WTC11 (cell line): ENCODE results near the gene MIF. TPM values are rescaled to one million over a fixed set of nuclear protein-coding genes. Genes with fewer than 3 reads are reported as not detected.

Experiments used
- CREM ChIP-seq: sonication (generic); formaldehyde crosslinking; IDR thresholded peaks from 2 replicates; pipeline ENCODE4 v1.8.1; 2022; ENCODE audit warnings: mild to moderate bottlenecking, missing genetic modification reagents, moderate library complexity
- ESRRA ChIP-seq: sonication (generic); formaldehyde crosslinking; IDR thresholded peaks from 2 replicates; pipeline ENCODE4 v1.8.1; 2022; ENCODE audit warnings: mild to moderate bottlenecking, missing genetic modification reagents, borderline replicate concordance
- FOXJ3 ChIP-seq: sonication (generic); formaldehyde crosslinking; IDR thresholded peaks from 2 replicates; pipeline ENCODE4 v1.9.0; 2021; ENCODE audit warnings: missing genetic modification reagents, mild to moderate bottlenecking, borderline replicate concordance
- JUN ChIP-seq: sonication (generic); formaldehyde crosslinking; IDR thresholded peaks from 2 replicates; pipeline ENCODE4 v1.8.0; 2023; ENCODE audit warnings: mild to moderate bottlenecking, missing genetic modification reagents
- MYBL2 ChIP-seq: sonication (generic); formaldehyde crosslinking; IDR thresholded peaks from 2 replicates; pipeline ENCODE4 v1.8.1; 2023; ENCODE audit warnings: mild to moderate bottlenecking, moderate library complexity, missing genetic modification reagents
- NFYB ChIP-seq: sonication (generic); formaldehyde crosslinking; conservative IDR thresholded peaks from 2 replicates; pipeline ENCODE4 v1.8.0; 2022; ENCODE audit warnings: low read depth, missing genetic modification reagents
- ZNF423 ChIP-seq: fragments of 250-450 bp; sonication (Bioruptor Pico); IDR thresholded peaks from 2 replicates; pipeline ENCODE4 v2.1.2; 2022; ENCODE audit warnings: mild to moderate bottlenecking, moderate library complexity
- total RNA-seq: library from RNA; stranded (reverse); gene quantifications from 3 replicates; pipeline ENCODE4 v1.2.3, GENCODE V29; 2021
- TF ChIP-seq, protein P1 (sequence below): fragments of 250-450 bp; sonication (Bioruptor Pico); IDR thresholded peaks from 2 replicates; pipeline ENCODE4 v1.9.0; 2021; ENCODE audit warnings: mild to moderate bottlenecking, borderline replicate concordance
- TF ChIP-seq, protein P2 (sequence below): sonication (generic); formaldehyde crosslinking; IDR thresholded peaks from 2 replicates; pipeline ENCODE4 v1.8.0; 2022; ENCODE audit warnings: mild to moderate bottlenecking, missing genetic modification reagents
- TF ChIP-seq, protein P3 (sequence below): sonication (generic); formaldehyde crosslinking; IDR thresholded peaks from 2 replicates; pipeline ENCODE4 v1.8.1; 2023; ENCODE audit warnings: mild to moderate bottlenecking, missing genetic modification reagents
- TF ChIP-seq, protein P4 (sequence below): sonication (generic); formaldehyde crosslinking; IDR thresholded peaks from 2 replicates; pipeline ENCODE4 v1.8.1; 2022; ENCODE audit warnings: low read depth, missing genetic modification reagents, borderline replicate concordance
- TF ChIP-seq, protein P5 (sequence below): sonication (generic); formaldehyde crosslinking; IDR thresholded peaks from 2 replicates; pipeline ENCODE4 v1.8.1; 2023; ENCODE audit warnings: mild to moderate bottlenecking, moderate library complexity, missing genetic modification reagents
- TF ChIP-seq, protein P6 (sequence below): fragments of 250-450 bp; sonication (Bioruptor Pico); IDR thresholded peaks from 2 replicates; pipeline ENCODE4 v2.1.2; 2022; ENCODE audit warnings: mild to moderate bottlenecking, moderate library complexity
- TF ChIP-seq, protein P7 (sequence below): sonication (generic); formaldehyde crosslinking; IDR thresholded peaks from 2 replicates; pipeline ENCODE4 v1.8.0; 2023; ENCODE audit warnings: missing genetic modification reagents, mild to moderate bottlenecking, borderline replicate concordance
- TF ChIP-seq, protein P8 (sequence below): sonication (generic); formaldehyde crosslinking; IDR thresholded peaks from 2 replicates; pipeline ENCODE4 v1.8.0; 2023; ENCODE audit warnings: mild to moderate bottlenecking, missing genetic modification reagents
- TF ChIP-seq, protein P9 (sequence below): fragments of 250-450 bp; sonication (Bioruptor Pico); IDR thresholded peaks from 2 replicates; pipeline ENCODE4 v1.8.0; 2021; ENCODE audit warnings: mild to moderate bottlenecking

Gene MIF
- total RNA-seq, 1 experiment from 2014 or later: 1,424 TPM

DNA sequence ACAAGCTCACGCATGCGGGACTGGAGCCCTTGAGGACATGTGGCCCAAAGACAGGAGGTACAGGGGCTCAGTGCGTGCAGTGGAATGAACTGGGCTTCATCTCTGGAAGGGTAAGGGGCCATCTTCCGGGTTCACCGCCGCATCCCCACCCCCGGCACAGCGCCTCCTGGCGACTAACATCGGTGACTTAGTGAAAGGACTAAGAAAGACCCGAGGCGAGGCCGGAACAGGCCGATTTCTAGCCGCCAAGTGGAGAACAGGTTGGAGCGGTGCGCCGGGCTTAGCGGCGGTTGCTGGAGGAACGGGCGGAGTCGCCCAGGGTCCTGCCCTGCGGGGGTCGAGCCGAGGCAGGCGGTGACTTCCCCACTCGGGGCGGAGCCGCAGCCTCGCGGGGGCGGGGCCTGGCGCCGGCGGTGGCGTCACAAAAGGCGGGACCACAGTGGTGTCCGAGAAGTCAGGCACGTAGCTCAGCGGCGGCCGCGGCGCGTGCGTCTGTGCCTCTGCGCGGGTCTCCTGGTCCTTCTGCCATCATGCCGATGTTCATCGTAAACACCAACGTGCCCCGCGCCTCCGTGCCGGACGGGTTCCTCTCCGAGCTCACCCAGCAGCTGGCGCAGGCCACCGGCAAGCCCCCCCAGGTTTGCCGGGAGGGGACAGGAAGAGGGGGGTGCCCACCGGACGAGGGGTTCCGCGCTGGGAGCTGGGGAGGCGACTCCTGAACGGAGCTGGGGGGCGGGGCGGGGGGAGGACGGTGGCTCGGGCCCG lies at the start of gene MIF (continued):
- TF ChIP-seq, protein P1, sequence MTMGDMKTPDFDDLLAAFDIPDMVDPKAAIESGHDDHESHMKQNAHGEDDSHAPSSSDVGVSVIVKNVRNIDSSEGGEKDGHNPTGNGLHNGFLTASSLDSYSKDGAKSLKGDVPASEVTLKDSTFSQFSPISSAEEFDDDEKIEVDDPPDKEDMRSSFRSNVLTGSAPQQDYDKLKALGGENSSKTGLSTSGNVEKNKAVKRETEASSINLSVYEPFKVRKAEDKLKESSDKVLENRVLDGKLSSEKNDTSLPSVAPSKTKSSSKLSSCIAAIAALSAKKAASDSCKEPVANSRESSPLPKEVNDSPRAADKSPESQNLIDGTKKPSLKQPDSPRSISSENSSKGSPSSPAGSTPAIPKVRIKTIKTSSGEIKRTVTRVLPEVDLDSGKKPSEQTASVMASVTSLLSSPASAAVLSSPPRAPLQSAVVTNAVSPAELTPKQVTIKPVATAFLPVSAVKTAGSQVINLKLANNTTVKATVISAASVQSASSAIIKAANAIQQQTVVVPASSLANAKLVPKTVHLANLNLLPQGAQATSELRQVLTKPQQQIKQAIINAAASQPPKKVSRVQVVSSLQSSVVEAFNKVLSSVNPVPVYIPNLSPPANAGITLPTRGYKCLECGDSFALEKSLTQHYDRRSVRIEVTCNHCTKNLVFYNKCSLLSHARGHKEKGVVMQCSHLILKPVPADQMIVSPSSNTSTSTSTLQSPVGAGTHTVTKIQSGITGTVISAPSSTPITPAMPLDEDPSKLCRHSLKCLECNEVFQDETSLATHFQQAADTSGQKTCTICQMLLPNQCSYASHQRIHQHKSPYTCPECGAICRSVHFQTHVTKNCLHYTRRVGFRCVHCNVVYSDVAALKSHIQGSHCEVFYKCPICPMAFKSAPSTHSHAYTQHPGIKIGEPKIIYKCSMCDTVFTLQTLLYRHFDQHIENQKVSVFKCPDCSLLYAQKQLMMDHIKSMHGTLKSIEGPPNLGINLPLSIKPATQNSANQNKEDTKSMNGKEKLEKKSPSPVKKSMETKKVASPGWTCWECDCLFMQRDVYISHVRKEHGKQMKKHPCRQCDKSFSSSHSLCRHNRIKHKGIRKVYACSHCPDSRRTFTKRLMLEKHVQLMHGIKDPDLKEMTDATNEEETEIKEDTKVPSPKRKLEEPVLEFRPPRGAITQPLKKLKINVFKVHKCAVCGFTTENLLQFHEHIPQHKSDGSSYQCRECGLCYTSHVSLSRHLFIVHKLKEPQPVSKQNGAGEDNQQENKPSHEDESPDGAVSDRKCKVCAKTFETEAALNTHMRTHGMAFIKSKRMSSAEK (CRISPR knock-in tag): no peak
- TF ChIP-seq NFYB (CRISPR knock-in tag) (no peak; the same call in 1 of the 2 replicates), ESRRA (no peak; the same call in 1 of the 2 replicates), CREM (no peak; the same call in none of the 2 replicates), JUN (CRISPR knock-in tag) (peak; percentile 76; the same call in 1 of the 2 replicates), MYBL2 (CRISPR knock-in tag) (peak; percentile 61; the same call in 1 of the 2 replicates), FOXJ3 (no peak), ZNF423 (CRISPR knock-in tag) (no peak)
- TF ChIP-seq, protein P2, sequence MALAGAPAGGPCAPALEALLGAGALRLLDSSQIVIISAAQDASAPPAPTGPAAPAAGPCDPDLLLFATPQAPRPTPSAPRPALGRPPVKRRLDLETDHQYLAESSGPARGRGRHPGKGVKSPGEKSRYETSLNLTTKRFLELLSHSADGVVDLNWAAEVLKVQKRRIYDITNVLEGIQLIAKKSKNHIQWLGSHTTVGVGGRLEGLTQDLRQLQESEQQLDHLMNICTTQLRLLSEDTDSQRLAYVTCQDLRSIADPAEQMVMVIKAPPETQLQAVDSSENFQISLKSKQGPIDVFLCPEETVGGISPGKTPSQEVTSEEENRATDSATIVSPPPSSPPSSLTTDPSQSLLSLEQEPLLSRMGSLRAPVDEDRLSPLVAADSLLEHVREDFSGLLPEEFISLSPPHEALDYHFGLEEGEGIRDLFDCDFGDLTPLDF (CRISPR knock-in tag): no peak
- TF ChIP-seq, protein P3, sequence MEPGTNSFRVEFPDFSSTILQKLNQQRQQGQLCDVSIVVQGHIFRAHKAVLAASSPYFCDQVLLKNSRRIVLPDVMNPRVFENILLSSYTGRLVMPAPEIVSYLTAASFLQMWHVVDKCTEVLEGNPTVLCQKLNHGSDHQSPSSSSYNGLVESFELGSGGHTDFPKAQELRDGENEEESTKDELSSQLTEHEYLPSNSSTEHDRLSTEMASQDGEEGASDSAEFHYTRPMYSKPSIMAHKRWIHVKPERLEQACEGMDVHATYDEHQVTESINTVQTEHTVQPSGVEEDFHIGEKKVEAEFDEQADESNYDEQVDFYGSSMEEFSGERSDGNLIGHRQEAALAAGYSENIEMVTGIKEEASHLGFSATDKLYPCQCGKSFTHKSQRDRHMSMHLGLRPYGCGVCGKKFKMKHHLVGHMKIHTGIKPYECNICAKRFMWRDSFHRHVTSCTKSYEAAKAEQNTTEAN: no peak
- TF ChIP-seq, protein P4, sequence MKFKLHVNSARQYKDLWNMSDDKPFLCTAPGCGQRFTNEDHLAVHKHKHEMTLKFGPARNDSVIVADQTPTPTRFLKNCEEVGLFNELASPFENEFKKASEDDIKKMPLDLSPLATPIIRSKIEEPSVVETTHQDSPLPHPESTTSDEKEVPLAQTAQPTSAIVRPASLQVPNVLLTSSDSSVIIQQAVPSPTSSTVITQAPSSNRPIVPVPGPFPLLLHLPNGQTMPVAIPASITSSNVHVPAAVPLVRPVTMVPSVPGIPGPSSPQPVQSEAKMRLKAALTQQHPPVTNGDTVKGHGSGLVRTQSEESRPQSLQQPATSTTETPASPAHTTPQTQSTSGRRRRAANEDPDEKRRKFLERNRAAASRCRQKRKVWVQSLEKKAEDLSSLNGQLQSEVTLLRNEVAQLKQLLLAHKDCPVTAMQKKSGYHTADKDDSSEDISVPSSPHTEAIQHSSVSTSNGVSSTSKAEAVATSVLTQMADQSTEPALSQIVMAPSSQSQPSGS: no peak
- TF ChIP-seq, protein P5, sequence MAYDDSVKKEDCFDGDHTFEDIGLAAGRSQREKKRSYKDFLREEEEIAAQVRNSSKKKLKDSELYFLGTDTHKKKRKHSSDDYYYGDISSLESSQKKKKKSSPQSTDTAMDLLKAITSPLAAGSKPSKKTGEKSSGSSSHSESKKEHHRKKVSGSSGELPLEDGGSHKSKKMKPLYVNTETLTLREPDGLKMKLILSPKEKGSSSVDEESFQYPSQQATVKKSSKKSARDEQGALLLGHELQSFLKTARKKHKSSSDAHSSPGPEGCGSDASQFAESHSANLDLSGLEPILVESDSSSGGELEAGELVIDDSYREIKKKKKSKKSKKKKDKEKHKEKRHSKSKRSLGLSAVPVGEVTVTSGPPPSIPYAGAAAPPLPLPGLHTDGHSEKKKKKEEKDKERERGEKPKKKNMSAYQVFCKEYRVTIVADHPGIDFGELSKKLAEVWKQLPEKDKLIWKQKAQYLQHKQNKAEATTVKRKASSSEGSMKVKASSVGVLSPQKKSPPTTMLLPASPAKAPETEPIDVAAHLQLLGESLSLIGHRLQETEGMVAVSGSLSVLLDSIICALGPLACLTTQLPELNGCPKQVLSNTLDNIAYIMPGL (CRISPR knock-in tag): no peak
- TF ChIP-seq, protein P6, sequence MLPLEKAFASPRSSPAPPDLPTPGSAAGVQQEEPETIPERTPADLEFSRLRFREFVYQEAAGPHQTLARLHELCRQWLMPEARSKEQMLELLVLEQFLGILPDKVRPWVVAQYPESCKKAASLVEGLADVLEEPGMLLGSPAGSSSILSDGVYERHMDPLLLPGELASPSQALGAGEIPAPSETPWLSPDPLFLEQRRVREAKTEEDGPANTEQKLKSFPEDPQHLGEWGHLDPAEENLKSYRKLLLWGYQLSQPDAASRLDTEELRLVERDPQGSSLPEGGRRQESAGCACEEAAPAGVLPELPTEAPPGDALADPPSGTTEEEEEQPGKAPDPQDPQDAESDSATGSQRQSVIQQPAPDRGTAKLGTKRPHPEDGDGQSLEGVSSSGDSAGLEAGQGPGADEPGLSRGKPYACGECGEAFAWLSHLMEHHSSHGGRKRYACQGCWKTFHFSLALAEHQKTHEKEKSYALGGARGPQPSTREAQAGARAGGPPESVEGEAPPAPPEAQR (CRISPR knock-in tag): no peak
- TF ChIP-seq, protein P7, sequence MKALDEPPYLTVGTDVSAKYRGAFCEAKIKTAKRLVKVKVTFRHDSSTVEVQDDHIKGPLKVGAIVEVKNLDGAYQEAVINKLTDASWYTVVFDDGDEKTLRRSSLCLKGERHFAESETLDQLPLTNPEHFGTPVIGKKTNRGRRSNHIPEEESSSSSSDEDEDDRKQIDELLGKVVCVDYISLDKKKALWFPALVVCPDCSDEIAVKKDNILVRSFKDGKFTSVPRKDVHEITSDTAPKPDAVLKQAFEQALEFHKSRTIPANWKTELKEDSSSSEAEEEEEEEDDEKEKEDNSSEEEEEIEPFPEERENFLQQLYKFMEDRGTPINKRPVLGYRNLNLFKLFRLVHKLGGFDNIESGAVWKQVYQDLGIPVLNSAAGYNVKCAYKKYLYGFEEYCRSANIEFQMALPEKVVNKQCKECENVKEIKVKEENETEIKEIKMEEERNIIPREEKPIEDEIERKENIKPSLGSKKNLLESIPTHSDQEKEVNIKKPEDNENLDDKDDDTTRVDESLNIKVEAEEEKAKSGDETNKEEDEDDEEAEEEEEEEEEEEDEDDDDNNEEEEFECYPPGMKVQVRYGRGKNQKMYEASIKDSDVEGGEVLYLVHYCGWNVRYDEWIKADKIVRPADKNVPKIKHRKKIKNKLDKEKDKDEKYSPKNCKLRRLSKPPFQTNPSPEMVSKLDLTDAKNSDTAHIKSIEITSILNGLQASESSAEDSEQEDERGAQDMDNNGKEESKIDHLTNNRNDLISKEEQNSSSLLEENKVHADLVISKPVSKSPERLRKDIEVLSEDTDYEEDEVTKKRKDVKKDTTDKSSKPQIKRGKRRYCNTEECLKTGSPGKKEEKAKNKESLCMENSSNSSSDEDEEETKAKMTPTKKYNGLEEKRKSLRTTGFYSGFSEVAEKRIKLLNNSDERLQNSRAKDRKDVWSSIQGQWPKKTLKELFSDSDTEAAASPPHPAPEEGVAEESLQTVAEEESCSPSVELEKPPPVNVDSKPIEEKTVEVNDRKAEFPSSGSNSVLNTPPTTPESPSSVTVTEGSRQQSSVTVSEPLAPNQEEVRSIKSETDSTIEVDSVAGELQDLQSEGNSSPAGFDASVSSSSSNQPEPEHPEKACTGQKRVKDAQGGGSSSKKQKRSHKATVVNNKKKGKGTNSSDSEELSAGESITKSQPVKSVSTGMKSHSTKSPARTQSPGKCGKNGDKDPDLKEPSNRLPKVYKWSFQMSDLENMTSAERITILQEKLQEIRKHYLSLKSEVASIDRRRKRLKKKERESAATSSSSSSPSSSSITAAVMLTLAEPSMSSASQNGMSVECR (CRISPR knock-in tag): peak; percentile 71; the same call in 1 of the 2 replicates
- TF ChIP-seq, protein P8, sequence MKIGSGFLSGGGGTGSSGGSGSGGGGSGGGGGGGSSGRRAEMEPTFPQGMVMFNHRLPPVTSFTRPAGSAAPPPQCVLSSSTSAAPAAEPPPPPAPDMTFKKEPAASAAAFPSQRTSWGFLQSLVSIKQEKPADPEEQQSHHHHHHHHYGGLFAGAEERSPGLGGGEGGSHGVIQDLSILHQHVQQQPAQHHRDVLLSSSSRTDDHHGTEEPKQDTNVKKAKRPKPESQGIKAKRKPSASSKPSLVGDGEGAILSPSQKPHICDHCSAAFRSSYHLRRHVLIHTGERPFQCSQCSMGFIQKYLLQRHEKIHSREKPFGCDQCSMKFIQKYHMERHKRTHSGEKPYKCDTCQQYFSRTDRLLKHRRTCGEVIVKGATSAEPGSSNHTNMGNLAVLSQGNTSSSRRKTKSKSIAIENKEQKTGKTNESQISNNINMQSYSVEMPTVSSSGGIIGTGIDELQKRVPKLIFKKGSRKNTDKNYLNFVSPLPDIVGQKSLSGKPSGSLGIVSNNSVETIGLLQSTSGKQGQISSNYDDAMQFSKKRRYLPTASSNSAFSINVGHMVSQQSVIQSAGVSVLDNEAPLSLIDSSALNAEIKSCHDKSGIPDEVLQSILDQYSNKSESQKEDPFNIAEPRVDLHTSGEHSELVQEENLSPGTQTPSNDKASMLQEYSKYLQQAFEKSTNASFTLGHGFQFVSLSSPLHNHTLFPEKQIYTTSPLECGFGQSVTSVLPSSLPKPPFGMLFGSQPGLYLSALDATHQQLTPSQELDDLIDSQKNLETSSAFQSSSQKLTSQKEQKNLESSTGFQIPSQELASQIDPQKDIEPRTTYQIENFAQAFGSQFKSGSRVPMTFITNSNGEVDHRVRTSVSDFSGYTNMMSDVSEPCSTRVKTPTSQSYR (CRISPR knock-in tag): no peak
- TF ChIP-seq, protein P9, sequence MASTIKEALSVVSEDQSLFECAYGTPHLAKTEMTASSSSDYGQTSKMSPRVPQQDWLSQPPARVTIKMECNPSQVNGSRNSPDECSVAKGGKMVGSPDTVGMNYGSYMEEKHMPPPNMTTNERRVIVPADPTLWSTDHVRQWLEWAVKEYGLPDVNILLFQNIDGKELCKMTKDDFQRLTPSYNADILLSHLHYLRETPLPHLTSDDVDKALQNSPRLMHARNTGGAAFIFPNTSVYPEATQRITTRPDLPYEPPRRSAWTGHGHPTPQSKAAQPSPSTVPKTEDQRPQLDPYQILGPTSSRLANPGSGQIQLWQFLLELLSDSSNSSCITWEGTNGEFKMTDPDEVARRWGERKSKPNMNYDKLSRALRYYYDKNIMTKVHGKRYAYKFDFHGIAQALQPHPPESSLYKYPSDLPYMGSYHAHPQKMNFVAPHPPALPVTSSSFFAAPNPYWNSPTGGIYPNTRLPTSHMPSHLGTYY (CRISPR knock-in tag): no peak
